GM23248 (cell line): Measurements from ENCODE around the gene THNSL1. TPM values are rescaled to one million over a fixed set of nuclear protein-coding genes. Genes with fewer than 3 reads are reported as not detected.

ENCODE experiments used
- DNase-seq: peaks from one replicate; pipeline ENCODE4 v3.0.0-alpha.2; 2015
- H2AFZ ChIP-seq: fragments of 200-600 bp; sonication (generic); 2 replicates; pipeline ENCODE4 v1.6.1; 2016; ENCODE audit warnings: antibody characterized with exemption
- H3F3A ChIP-seq: fragments of 200-600 bp; sonication (generic); 2 replicates; pipeline ENCODE4 v1.6.1; 2016; ENCODE audit warnings: mild to moderate bottlenecking, antibody characterized with exemption, mixed run types; ENCODE audit not compliant: insufficient read depth
- H3K27ac ChIP-seq: fragments of 200-600 bp; sonication (generic); 2 replicates; pipeline ENCODE4 v1.5.1; 2016; ENCODE audit warnings: mild to moderate bottlenecking
- H3K27me3 ChIP-seq: fragments of 200-600 bp; sonication (generic); replicated peaks from 2 replicates; pipeline ENCODE4 v1.6.1; 2016; ENCODE audit warnings: mild to moderate bottlenecking; ENCODE audit not compliant: insufficient read depth
- H3K36me3 ChIP-seq: fragments of 200-600 bp; sonication (generic); 2 replicates; pipeline ENCODE4 v1.6.1; 2016; ENCODE audit warnings: low read depth, mild to moderate bottlenecking
- H3K4me1 ChIP-seq: fragments of 200-600 bp; sonication (generic); 2 replicates; pipeline ENCODE4 v1.6.1; 2016; ENCODE audit warnings: mild to moderate bottlenecking; ENCODE audit not compliant: insufficient read depth
- H3K4me2 ChIP-seq: fragments of 200-600 bp; sonication (generic); one replicate; pipeline ENCODE4 v1.6.1; 2016; ENCODE audit warnings: mild to moderate bottlenecking; ENCODE audit not compliant: unreplicated experiment
- H3K4me3 ChIP-seq: fragments of 200-600 bp; sonication (generic); 2 replicates; pipeline ENCODE4 v1.5.1; 2016; ENCODE audit warnings: mild to moderate bottlenecking
- H3K79me2 ChIP-seq: fragments of 200-600 bp; sonication (generic); 2 replicates; pipeline ENCODE4 v1.6.1; 2016; ENCODE audit warnings: mild to moderate bottlenecking; ENCODE audit not compliant: insufficient read depth
- H3K9ac ChIP-seq: fragments of 200-600 bp; sonication (generic); 2 replicates; pipeline ENCODE4 v1.6.1; 2016; ENCODE audit warnings: mild to moderate bottlenecking
- H3K9me2 ChIP-seq: fragments of 200-600 bp; sonication (generic); 2 replicates; pipeline ENCODE4 v1.6.1; 2016; ENCODE audit warnings: mixed run types, mild to moderate bottlenecking, moderate library complexity; ENCODE audit not compliant: insufficient read depth
- H3K9me3 ChIP-seq: fragments of 200-600 bp; sonication (generic); one replicate; pipeline ENCODE4 v1.6.1; 2017; ENCODE audit warnings: low read depth
- H4K20me1 ChIP-seq: fragments of 200-600 bp; sonication (generic); 2 replicates; pipeline ENCODE4 v1.6.0; 2016; ENCODE audit not compliant: insufficient read depth
- EZH2 ChIP-seq: fragments of 200-600 bp; sonication (generic); IDR thresholded peaks from 2 replicates; pipeline ENCODE4 v1.6.1; 2018; ENCODE audit warnings: antibody characterized with exemption, mild to moderate bottlenecking; ENCODE audit not compliant: insufficient read depth, poor library complexity, severe bottlenecking
- EZH2phosphoT487 ChIP-seq: fragments of 200-600 bp; sonication (generic); IDR thresholded peaks from 2 replicates; pipeline ENCODE4 v1.6.1; 2018; ENCODE audit warnings: antibody characterized with exemption, moderate library complexity, mild to moderate bottlenecking, low read depth; ENCODE audit not compliant: insufficient read depth
- WGBS, 2 experiments: methylation state at CpG; one replicate each; pipeline ENCODE4 v1.1.6; 2015 to 2017; ENCODE audit warnings: low lambda C conversion rate in 2 of 2, low coverage in 1 of 2; ENCODE audit errors: missing lambda C conversion rate in 2 of 2; 5-methylcytosine and 5-hydroxymethylcytosine counted together
- in situ Hi-C: fragments of 300-500 bp; cut with MboI; formaldehyde crosslinking; loops from 2 replicates; pipeline ENCODE4 v1.15.0; 2020
- polyA plus RNA-seq: library from polyadenylated mRNA; unstranded; fragments of >200 nt; fragmentation: Nextera tagmentation; extraction: Ambion mirVana; gene quantifications from 2 replicates; pipeline ENCODE4 v1.2.1, GENCODE V29; 2016
- total RNA-seq: library from RNA; depleted of rRNA; stranded (reverse); fragments of >200 nt; shearing (Covaris generic); gene quantifications from 2 replicates; pipeline ENCODE4 v1.2.3, GENCODE V29; 2014; rRNA removed

THNSL1 gene
- total and polyA plus RNA-seq, 2 experiments from 2014 or later: 3.0 to 5.2 TPM

- Histone ChIP-seq H3K9me2 (no peaks in the 10 kb centered on the region), H3F3A (0 out of 2 replicates have a peak, but pooled peaks cover 3% of the 10 kb centered on the region), H2AFZ (no peak overlapping the region), H3K36me3 (no peaks in the 10 kb centered on the region), H3K4me1 (peaks cover 9% of the 10 kb centered on the region), H3K4me2 (no peak overlapping the region), H4K20me1 (no peaks in the 10 kb centered on the region), H3K9me3 (no peaks in the 10 kb centered on the region), H3K27me3 (no peaks in the 10 kb centered on the region), H3K9ac (no peak overlapping the region), H3K79me2 (no peaks in the 10 kb centered on the region), H3K4me3 (no peak overlapping the region), H3K27ac (no peak overlapping the region)
- no peak for DNase-seq
- WGBS, 2 experiments: 97 to 100% methylated on average over 1 of the region's 1 CpG
- in situ Hi-C loops: no loop called here
- TF ChIP-seq EZH2 (no peak), EZH2phosphoT487 (no peak)
These were observed 54.8 kb downstream of the THNSL1 start for GRCh38 chr10:25071227-25071626.

- 88 to 97% methylated on average over 2 of the region's 2 CpGs for WGBS, 2 experiments
- Histone ChIP-seq H3F3A (0 out of 2 replicates have a peak, but pooled peaks cover under 1% of the 10 kb centered on the region), H3K9ac (no peak overlapping the region)
These were observed 56.4 kb downstream of the THNSL1 start for GRCh38 chr10:25072786-25073185.

GRCh38 chr10:25075825-25076224, 59.4 kb downstream of the THNSL1 start:
- 81 to 83% methylated on average over 4 of the region's 4 CpGs for WGBS, 2 experiments
- Histone ChIP-seq H3K9me2 (no peaks in the 10 kb centered on the region), H3K4me1 (no peaks in the 10 kb centered on the region; the same call in 1 of the 2 replicates), H3K4me2 (no peak overlapping the region), H3K27ac (no peak overlapping the region), H3K79me2 (no peaks in the 10 kb centered on the region), H3K4me3 (no peak overlapping the region), H3F3A (no peaks in the 10 kb centered on the region), H3K27me3 (no peaks in the 10 kb centered on the region), H3K9ac (no peak overlapping the region), H3K36me3 (no peaks in the 10 kb centered on the region), H4K20me1 (no peaks in the 10 kb centered on the region), H3K9me3 (no peaks in the 10 kb centered on the region), H2AFZ (no peak overlapping the region)
- TF ChIP-seq EZH2phosphoT487: no peak
- TF ChIP-seq EZH2: no peak
- in situ Hi-C loops: no loop called here
- DNase-seq: no peak

More at GRCh38 chr10:25072786-25073185, 56.4 kb downstream of the THNSL1 start:
- H3K4me3 ChIP-seq: no peak overlapping the region
- H3K36me3 ChIP-seq: no peaks in the 10 kb centered on the region
- H3K9me2 ChIP-seq: no peaks in the 10 kb centered on the region
- no peak overlapping the region for H3K4me2 ChIP-seq
- H3K27me3 ChIP-seq: no peaks in the 10 kb centered on the region
- no peak for DNase-seq
- H3K79me2 ChIP-seq: no peaks in the 10 kb centered on the region
- peaks cover 9% of the 10 kb centered on the region for H3K4me1 ChIP-seq
- H2AFZ ChIP-seq: no peak overlapping the region
- in situ Hi-C loops: no loop called here
- H4K20me1 ChIP-seq: no peaks in the 10 kb centered on the region
- TF ChIP-seq EZH2phosphoT487 (no peak), EZH2 (no peak)
- H3K27ac ChIP-seq: no peak overlapping the region
- no peaks in the 10 kb centered on the region for H3K9me3 ChIP-seq

Other genes with a start within 250 kb of the THNSL1 start
- gene PRTFDC1, start 64.0 kb upstream of the THNSL1 start, total RNA-seq: 11.4 and 22.0 TPM in 2 replicates
- gene PRTFDC1, start 64.0 kb upstream of the THNSL1 start, polyA plus RNA-seq: 13.9 and 16.0 TPM in 2 replicates
- not detected in 2 replicates for gene ENKUR, start 454 bp upstream of the THNSL1 start, total RNA-seq
- gene ENKUR, start 454 bp upstream of the THNSL1 start, polyA plus RNA-seq: 0.11 and 0.34 TPM in 2 replicates
- 0.13 TPM in 1 of 2 replicates, not detected in the other for gene GPR158, start 158.4 kb downstream of the THNSL1 start, total RNA-seq
- 0.06 TPM in 1 of 2 replicates, not detected in the other for gene GPR158, start 158.4 kb downstream of the THNSL1 start, polyA plus RNA-seq